ENCODE results near the gene SENP2.

GRCh38 chr3:185639632-185640206 lies 53.6 kb downstream of the SENP2 start:
- TF ChIP-seq CTCF (conservative IDR thresholded peaks at IDR 0.05) (no peak), ZFX (IDR thresholded peaks at IDR 0.05) (no peak)

Measured in C4-2B (cell line).